HG03045 (cell line): ENCODE results near the gene ANXA1.

Source experiments
- ATAC-seq: cut with Tn5 transposase; IDR thresholded peaks from one replicate; pipeline ENCODE4 v1.9.1; 2021; ENCODE audit warnings: mild to moderate bottlenecking, moderate library complexity; ENCODE audit not compliant: unreplicated experiment

ANXA1 gene

GRCh38 chr9:73137914-73138313, 13.8 kb upstream of the ANXA1 start:
- no peak for ATAC-seq

GRCh38 chr9:73138516-73138915, 13.1 kb upstream of the ANXA1 start:
- ATAC-seq: no peak

GRCh38 chr9:73141282-73141681, 10.4 kb upstream of the ANXA1 start:
- ATAC-seq: no peak

- no peak for ATAC-seq
These were observed 7.8 kb upstream of the ANXA1 start for GRCh38 chr9:73143711-73144328.

GRCh38 chr9:73146111-73146815, 5.4 kb upstream of the ANXA1 start:
- ATAC-seq: no peak

- no peak for ATAC-seq
These were observed 3.2 kb upstream of the ANXA1 start for GRCh38 chr9:73148447-73148937.

GRCh38 chr9:73149371-73150067, 2.1 kb upstream of the ANXA1 start:
- ATAC-seq: peak; percentile 78

GRCh38 chr9:73152543-73152844, 829 bp downstream of the ANXA1 start:
- ATAC-seq: no peak

- peak; percentile 66 for ATAC-seq
These were observed 1.3 kb downstream of the ANXA1 start for GRCh38 chr9:73152953-73153352.

GRCh38 chr9:73153793-73154227, 2.1 kb downstream of the ANXA1 start:
- no peak for ATAC-seq

- no peak for ATAC-seq
These were observed 2.6 kb downstream of the ANXA1 start for GRCh38 chr9:73154271-73154670.

GRCh38 chr9:73154722-73155121, 3.1 kb downstream of the ANXA1 start:
- no peak for ATAC-seq

GRCh38 chr9:73155377-73155776, 3.7 kb downstream of the ANXA1 start:
- no peak for ATAC-seq

- ATAC-seq: no peak
These were observed 4.6 kb downstream of the ANXA1 start for GRCh38 chr9:73155968-73156864.

- no peak for ATAC-seq
These were observed 5.2 kb downstream of the ANXA1 start for GRCh38 chr9:73156865-73157187.

GRCh38 chr9:73157811-73158210, 6.1 kb downstream of the ANXA1 start:
- no peak for ATAC-seq

GRCh38 chr9:73158723-73159122, 7.1 kb downstream of the ANXA1 start:
- ATAC-seq: no peak

- no peak for ATAC-seq
These were observed 9.2 kb downstream of the ANXA1 start for GRCh38 chr9:73160868-73161267.

GRCh38 chr9:73162987-73163768, 11.5 kb downstream of the ANXA1 start:
- no peak for ATAC-seq

GRCh38 chr9:73165911-73166310, 14.2 kb downstream of the ANXA1 start:
- ATAC-seq: no peak
